Lower lobe of right lung (tissue), 2 donors: ENCODE measurements around the gene DEDD. TPM values are rescaled to one million over a fixed set of nuclear protein-coding genes. Genes with fewer than 3 reads are reported as not detected.

Source experiments
- ATAC-seq, 2 donors: fragments of 200-7000 bp; cut with Tn5 transposase; one replicate each; pipeline ENCODE4 v1.9.1; 2020 to 2022; ENCODE audit warnings: mild to moderate bottlenecking in 2 of 2, moderate library complexity in 2 of 2
- DNase-seq: peaks from one replicate; pipeline ENCODE4 v3.0.0-alpha.2; 2020
- H3K27ac ChIP-seq: fragments of 200-600 bp; one replicate; pipeline ENCODE4 v1.8.0; 2022
- H3K27me3 ChIP-seq: fragments of 200-600 bp; one replicate; pipeline ENCODE4 v1.8.0; 2022; ENCODE audit warnings: low read depth
- H3K36me3 ChIP-seq: fragments of 200-600 bp; one replicate; pipeline ENCODE4 v1.8.0; 2022; ENCODE audit warnings: mild to moderate bottlenecking
- H3K4me1 ChIP-seq: fragments of 200-600 bp; one replicate; pipeline ENCODE4 v1.8.0; 2022
- H3K4me3 ChIP-seq: fragments of 200-600 bp; one replicate; pipeline ENCODE4 v1.8.0; 2022; ENCODE audit warnings: mild to moderate bottlenecking
- H3K9me3 ChIP-seq: fragments of 200-600 bp; one replicate; pipeline ENCODE4 v1.8.0; 2022
- CTCF ChIP-seq: fragments of 200-600 bp; IDR thresholded peaks from one replicate; pipeline ENCODE4 v1.8.0; 2022; ENCODE audit warnings: antibody characterized with exemption, mild to moderate bottlenecking
- intact Hi-C: fragments of 100-400 bp; cut with DNase I; formaldehyde crosslinking; loops from one replicate; pipeline ENCODE4 v1.11.0; 2022
- total RNA-seq: library from RNA; stranded (reverse); fragmentation: NEBNext Ultra II Directional; extraction: Animal tissue kit (Norgen Biotek cat#: 25700); gene quantifications from one replicate; pipeline ENCODE4 v1.2.1, GENCODE V29; 2021
- donor health status: DM: no; HTN: yes; CAD: no; lungs with severe emphysema.

DEDD gene
- total RNA-seq, 1 donor from 2014 or later, result 38.3 TPM

DNA sequence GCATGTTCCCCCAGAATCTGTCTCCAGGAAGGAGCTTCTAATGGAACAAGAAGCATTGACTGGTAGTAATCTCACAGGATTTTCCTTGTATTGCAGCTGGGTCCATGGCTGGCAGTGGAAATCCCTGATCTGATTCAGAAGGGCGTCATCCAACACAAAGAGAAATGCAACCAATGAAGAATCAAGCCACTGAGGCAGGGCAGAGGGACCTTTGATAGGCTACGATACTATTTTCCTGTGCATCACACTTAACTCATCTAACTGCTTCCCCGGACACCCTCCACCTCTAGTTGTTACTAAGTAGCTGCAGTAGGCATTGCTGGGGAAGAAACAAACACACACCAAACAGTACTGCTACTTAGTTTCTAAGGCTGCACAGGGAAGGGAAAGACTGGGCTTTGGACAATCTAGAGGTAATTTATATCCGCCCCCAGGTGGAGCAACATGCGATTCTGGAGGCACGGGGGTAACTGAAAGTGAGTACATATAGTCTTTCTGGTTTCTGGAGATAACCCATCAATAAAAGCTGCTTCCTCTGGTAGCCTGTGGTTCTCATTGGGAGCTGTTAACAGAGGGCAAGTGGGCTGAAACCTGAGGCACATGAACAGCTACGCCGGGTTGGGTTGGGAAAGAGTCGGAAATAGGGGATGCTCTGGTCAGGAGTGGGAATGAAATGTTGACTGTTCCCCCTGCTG is 26.0 kb upstream of the DEDD start:
- DNase-seq (no peak), ATAC-seq (no peak)
- intact Hi-C loops, result no loop called here
- no peaks in the 10 kb centered on the region for H3K27me3 ChIP-seq
- TF ChIP-seq CTCF, result no peak
- no peaks in the 10 kb centered on the region for H3K9me3 ChIP-seq
- H3K36me3 ChIP-seq, result peaks cover 46% of the 10 kb centered on the region
- H3K4me3 ChIP-seq, result peak overlapping the region; percentile 98
- peaks cover 43% of the 10 kb centered on the region for H3K4me1 ChIP-seq
- peak overlapping the region; percentile 88 for H3K27ac ChIP-seq

GRCh38 chr1:161157867-161158266 is 25.4 kb upstream of the DEDD start:
- no peaks in the 10 kb centered on the region for H3K27me3 ChIP-seq
- DNase-seq (no peak), ATAC-seq (no peak)
- no peak for TF ChIP-seq CTCF
- H3K9me3 ChIP-seq, result no peaks in the 10 kb centered on the region
- no peak overlapping the region for H3K27ac ChIP-seq
- peaks cover 48% of the 10 kb centered on the region for H3K4me1 ChIP-seq
- intact Hi-C loops, result no loop called here
- peaks cover 40% of the 10 kb centered on the region for H3K36me3 ChIP-seq
- H3K4me3 ChIP-seq, result no peak overlapping the region

DNA sequence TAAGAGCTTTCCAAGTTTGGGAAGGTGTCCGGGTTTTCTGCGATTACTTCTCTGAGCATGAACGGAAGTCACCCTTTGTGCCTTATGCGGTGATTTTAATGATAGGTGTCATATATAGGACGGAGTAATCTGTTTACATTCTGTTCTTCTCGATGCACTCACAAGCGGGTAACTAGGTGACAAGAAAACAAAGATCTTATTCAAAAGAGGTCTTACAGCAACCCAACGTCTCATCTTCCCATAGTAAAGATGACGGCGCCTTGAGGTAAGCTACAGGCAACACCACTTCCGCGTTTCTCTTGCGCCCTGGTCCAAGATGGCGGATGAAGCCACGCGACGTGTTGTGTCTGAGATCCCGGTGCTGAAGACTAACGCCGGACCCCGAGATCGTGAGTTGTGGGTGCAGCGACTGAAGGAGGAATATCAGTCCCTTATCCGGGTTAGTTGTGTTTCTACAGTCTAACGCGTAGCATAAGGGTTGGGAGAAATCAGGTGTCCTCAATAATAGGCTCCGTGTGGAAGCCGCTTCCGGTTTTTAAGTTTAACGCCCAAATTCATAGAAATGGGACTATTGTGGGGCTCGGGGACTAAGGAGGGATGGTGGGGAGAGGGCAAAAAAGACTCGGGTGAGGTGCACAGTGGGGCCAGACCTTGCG is 21.3 kb upstream of the DEDD start, which contains the start of gene UFC1:
TSS of gene UFC1 (plus strand) at position 297 of the 656 bp plus-strand sequence. CDS start at position 317, 20 bp downstream.
- DNase-seq, result peak; percentile 89
- Histone ChIP-seq H3K9me3 (no peaks in the 10 kb centered on the region), H3K36me3 (peaks cover 20% of the 10 kb centered on the region), H3K4me1 (peaks cover 22% of the 10 kb centered on the region), H3K27ac (peak within 1 kb of the TSS; percentile 91), H3K4me3 (peak within 1 kb of the TSS; percentile 80), H3K27me3 (no peaks in the 10 kb centered on the region)
- TF ChIP-seq CTCF, result no peak
- intact Hi-C loops, result no loop called here
- peak; percentile 93 to 98 for ATAC-seq

DNA sequence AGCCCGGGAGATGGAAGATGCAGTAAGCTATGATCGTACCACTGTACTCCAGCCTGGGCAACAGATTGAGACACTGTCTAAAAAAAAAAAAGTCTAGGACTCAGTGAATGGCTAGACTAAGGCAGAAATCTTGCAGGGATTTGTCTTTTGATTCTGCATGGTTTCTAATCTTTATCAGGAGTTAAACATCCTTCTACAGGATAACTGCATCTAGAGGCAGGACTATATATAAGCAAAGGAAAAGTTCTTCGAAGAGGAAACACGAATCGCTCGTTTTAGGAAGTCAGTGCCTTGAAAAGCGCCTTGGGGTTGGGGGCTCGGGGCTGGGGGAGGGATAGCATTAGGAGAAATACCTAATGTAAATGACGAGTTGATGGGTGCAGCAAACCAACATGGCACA is 20.7 kb upstream of the DEDD start:
- TF ChIP-seq CTCF, result no peak
- Histone ChIP-seq H3K4me1 (peaks cover 15% of the 10 kb centered on the region), H3K36me3 (peaks cover 16% of the 10 kb centered on the region), H3K4me3 (peak overlapping the region; percentile 80), H3K27ac (peak overlapping the region; percentile 91), H3K27me3 (no peaks in the 10 kb centered on the region), H3K9me3 (no peaks in the 10 kb centered on the region)
- no peak for DNase-seq
- no peak for ATAC-seq
- intact Hi-C loops, result no loop called here

GRCh38 chr1:161145832-161146231 is 13.4 kb upstream of the DEDD start:
- intact Hi-C loops, result no loop called here
- Histone ChIP-seq H3K4me1 (no peaks in the 10 kb centered on the region), H3K4me3 (no peak overlapping the region), H3K27me3 (no peaks in the 10 kb centered on the region), H3K27ac (no peak overlapping the region), H3K9me3 (no peaks in the 10 kb centered on the region), H3K36me3 (no peaks in the 10 kb centered on the region)
- DNase-seq (no peak), ATAC-seq (no peak)
- TF ChIP-seq CTCF, result no peak
